Measurements from ENCODE around the gene GMDS. TPM values are rescaled to one million over a fixed set of nuclear protein-coding genes. Genes with fewer than 3 reads are reported as not detected.
"Not testable (repeated sequence)": the region's sequence is repeated elsewhere in the genome, so short reads cannot be mapped to it uniquely, and the experiment has no call there.

GMDS gene
- total RNA-seq, 1 donor from 2014 or later: 30.1 TPM

- H3K4me1 Mint-ChIP-seq: peaks cover 23% of the 10 kb centered on the region
- no peak overlapping the region for H3K4me3 Mint-ChIP-seq
- ChIA-PET POLR2A (no interaction called here), CTCF (no interaction called here)
- H3K27me3 Mint-ChIP-seq: no peaks in the 10 kb centered on the region
- TF ChIP-seq, protein P1, sequence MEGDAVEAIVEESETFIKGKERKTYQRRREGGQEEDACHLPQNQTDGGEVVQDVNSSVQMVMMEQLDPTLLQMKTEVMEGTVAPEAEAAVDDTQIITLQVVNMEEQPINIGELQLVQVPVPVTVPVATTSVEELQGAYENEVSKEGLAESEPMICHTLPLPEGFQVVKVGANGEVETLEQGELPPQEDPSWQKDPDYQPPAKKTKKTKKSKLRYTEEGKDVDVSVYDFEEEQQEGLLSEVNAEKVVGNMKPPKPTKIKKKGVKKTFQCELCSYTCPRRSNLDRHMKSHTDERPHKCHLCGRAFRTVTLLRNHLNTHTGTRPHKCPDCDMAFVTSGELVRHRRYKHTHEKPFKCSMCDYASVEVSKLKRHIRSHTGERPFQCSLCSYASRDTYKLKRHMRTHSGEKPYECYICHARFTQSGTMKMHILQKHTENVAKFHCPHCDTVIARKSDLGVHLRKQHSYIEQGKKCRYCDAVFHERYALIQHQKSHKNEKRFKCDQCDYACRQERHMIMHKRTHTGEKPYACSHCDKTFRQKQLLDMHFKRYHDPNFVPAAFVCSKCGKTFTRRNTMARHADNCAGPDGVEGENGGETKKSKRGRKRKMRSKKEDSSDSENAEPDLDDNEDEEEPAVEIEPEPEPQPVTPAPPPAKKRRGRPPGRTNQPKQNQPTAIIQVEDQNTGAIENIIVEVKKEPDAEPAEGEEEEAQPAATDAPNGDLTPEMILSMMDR (IDR thresholded peaks at IDR 0.05): no peak
- intact Hi-C loops (cut with micrococcal nuclease): no loop called here
- DNase-seq (no peak), ATAC-seq (ENCODE audit: low read depth) (no peak)
- no peak overlapping the region for H3K27ac Mint-ChIP-seq
- H3K36me3 Mint-ChIP-seq (ENCODE audit: low read depth): peaks cover 4% of the 10 kb centered on the region
- H3K9me3 Mint-ChIP-seq: no peaks in the 10 kb centered on the region
Measured at GRCh38 chr6:1850840-1851157, 394.6 kb downstream of the GMDS start.

- DNase-seq (no peak), ATAC-seq (ENCODE audit: low read depth) (no peak)
- Mint-ChIP-seq H3K4me3 (no peak overlapping the region), H3K9me3 (no peaks in the 10 kb centered on the region), H3K4me1 (peaks cover 18% of the 10 kb centered on the region), H3K36me3 (ENCODE audit: low read depth) (peaks cover 4% of the 10 kb centered on the region), H3K27me3 (no peaks in the 10 kb centered on the region), H3K27ac (no peak overlapping the region)
- intact Hi-C loops (cut with micrococcal nuclease): no loop called here
- ChIA-PET CTCF (interaction anchor here (0.7 kb wide), 1 partner anchor 23 kb away, joined by 3 read pairs; no protein-coding TSS in a partner anchor), POLR2A (no interaction called here)
- TF ChIP-seq, protein P1 (IDR thresholded peaks at IDR 0.05): no peak
Measured at GRCh38 chr6:1850121-1850839, 395.1 kb downstream of the GMDS start.

DNA sequence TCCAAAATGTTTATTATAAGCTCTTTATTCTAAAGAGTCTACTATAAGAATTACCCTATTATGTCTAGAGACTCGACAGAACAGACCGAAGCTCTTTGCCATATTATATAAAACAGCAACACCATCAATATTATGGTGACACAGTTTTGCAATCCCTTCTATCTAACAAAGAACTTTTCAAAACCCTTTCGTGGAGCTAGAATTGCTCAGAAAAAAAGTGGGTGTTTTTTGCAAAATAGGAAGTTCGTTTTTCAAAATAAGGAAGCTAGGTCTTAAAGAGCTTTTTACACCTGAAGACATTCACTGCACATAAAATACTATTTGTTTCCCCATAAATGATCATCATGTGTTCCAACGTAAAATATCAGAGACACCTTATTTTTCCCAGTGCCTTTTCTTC, 395.7 kb downstream of the GMDS start:
- no peak overlapping the region for H3K27ac Mint-ChIP-seq
- H3K4me1 Mint-ChIP-seq: peaks cover 15% of the 10 kb centered on the region
- ATAC-seq (ENCODE audit: low read depth) (no peak), DNase-seq (no peak)
- ChIA-PET POLR2A (no interaction called here), CTCF (interaction anchor here (0.7 kb wide), 1 partner anchor 24 kb away, joined by 3 read pairs; no protein-coding TSS in a partner anchor)
- TF ChIP-seq, protein P1 (IDR thresholded peaks at IDR 0.05): no peak
- intact Hi-C loops (cut with micrococcal nuclease): no loop called here
- no peak overlapping the region for H3K4me3 Mint-ChIP-seq
- peaks cover 4% of the 10 kb centered on the region for H3K36me3 Mint-ChIP-seq (ENCODE audit: low read depth)
- H3K27me3 Mint-ChIP-seq: no peaks in the 10 kb centered on the region
- H3K9me3 Mint-ChIP-seq: no peaks in the 10 kb centered on the region

DNA sequence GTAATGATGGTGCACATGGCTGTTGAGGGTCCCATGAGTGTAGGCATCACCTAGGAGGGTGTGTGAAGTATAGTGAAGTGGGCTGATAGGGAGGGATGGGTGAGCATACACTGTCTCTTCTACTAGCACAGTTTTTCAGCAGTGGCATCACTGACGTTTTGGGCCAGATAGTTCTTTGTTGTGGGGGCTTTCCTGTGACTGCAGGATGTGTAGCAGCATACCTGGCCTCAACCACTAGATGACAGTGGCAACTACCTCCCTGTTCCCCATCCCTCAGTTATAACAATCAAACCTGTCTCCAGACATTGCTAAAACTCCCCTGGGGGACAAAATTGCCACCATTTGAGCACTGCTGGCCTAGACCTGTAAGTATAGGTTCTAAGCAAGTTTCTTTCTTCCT, 396.7 kb downstream of the GMDS start:
- Mint-ChIP-seq H3K4me3 (no peak overlapping the region), H3K36me3 (ENCODE audit: low read depth) (peaks cover 4% of the 10 kb centered on the region), H3K4me1 (peaks cover 14% of the 10 kb centered on the region), H3K9me3 (no peaks in the 10 kb centered on the region), H3K27me3 (no peaks in the 10 kb centered on the region), H3K27ac (no peak overlapping the region)
- no peak for DNase-seq
- ChIA-PET POLR2A (no interaction called here), CTCF (no interaction called here)
- TF ChIP-seq, protein P1 (IDR thresholded peaks at IDR 0.05): no peak
- ATAC-seq (ENCODE audit: low read depth): no peak
- intact Hi-C loops (cut with micrococcal nuclease): no loop called here

GRCh38 chr6:1846611-1847010, 398.8 kb downstream of the GMDS start:
- Mint-ChIP-seq H3K27me3 (no peaks in the 10 kb centered on the region), H3K27ac (no peak overlapping the region), H3K9me3 (no peaks in the 10 kb centered on the region), H3K36me3 (ENCODE audit: low read depth) (peaks cover 4% of the 10 kb centered on the region), H3K4me1 (peaks cover 10% of the 10 kb centered on the region), H3K4me3 (no peak overlapping the region)
- intact Hi-C loops (cut with micrococcal nuclease): no loop called here
- DNase-seq (no peak), ATAC-seq (ENCODE audit: low read depth) (no peak)
- TF ChIP-seq, protein P1 (IDR thresholded peaks at IDR 0.05): no peak
- ChIA-PET CTCF (no interaction called here), POLR2A (no interaction called here)

- H3K36me3 Mint-ChIP-seq (ENCODE audit: low read depth); H3K27ac Mint-ChIP-seq; H3K4me3 Mint-ChIP-seq; POLR2A ChIA-PET; H3K9me3 Mint-ChIP-seq; H3K27me3 Mint-ChIP-seq; ATAC-seq (ENCODE audit: low read depth); intact Hi-C loops (cut with micrococcal nuclease); H3K4me1 Mint-ChIP-seq; DNase-seq; CTCF ChIA-PET: not testable (repeated sequence)
Measured at GRCh38 chr6:1845543-1845942, 399.9 kb downstream of the GMDS start.
